ENCODE data around the gene AKR1B1.

The AKR1B1 gene

DNA sequence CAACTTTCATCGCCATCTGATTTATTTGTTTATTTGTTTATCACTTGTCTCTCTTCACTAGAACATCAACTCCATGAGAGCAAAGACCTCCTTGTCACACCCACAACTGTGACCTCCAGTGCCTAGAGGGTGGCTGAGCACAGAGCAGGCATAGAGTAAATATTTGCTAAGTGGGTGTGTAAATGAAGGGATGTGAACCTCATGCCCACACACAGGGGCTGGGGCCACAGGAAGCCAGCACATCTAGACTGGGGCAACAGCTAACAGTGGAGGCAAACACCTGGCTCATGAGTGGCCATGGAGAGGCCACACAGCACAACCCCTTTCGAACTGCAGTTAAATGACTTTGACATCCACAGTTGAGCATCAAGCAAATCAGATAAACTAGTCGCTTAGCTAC, 39.8 kb downstream of the AKR1B1 start:
- no peak for DNase-seq (ENCODE audit: low spot score)

DNA sequence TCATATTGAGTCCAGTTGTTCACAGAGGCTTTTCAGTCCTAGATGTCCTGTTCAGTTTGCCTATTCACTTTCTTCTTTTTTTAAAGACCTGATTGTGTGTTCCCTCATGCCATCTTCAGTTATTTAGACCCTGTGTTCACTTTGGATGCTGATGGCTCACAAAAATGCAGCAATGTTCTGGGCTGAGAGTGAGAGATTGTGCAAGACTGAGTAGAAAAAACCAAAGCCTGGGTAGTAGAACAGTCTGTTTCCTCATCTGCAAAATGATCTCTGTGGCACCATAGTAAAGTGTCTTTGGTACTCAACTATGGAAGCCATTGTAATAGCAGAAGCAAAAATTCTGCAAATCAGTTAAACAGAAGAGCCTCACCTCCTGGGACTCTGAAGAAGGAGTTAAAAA, 43.2 kb downstream of the AKR1B1 start:
- DNase-seq (ENCODE audit: low spot score) = no peak

DNA sequence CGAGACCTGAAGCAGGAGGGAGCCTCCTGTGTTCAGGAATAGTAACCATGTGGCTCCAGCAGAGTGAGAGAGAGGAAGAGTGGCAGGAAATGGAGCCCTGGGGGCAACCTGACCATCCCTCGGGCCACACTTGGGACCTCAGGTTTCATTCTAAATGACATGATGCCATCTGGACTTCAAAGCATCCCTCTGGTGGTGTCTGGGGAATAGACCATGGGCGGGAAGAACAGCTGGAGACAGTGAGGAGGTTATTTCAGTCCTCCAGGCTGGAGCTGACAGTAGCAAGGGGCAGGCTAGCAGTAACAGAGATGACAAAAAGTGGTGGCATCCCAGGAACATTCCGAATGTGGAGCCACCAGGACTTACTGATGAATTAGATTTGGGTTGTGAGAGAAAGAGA, 44.8 kb downstream of the AKR1B1 start:
- no peak for DNase-seq (ENCODE audit: low spot score)

DNA sequence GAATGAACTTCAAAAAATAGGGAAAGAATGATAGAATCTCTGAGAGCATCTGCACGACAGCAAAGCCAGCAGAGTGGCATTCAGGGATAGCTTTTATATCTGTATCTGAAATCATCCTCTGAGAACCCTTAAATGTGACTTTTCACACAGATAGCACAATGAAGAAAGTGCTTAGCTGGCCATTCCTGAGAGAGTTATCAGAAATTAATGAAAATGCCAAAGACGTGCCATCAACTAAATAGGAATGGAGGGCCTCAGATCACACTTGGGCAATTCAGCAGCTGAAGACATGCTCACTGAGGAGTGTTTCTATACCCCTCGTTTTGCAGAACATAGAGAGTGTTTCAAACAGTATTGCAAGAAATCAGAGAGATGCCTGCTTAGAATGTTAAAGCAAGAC, 51.6 kb downstream of the AKR1B1 start:
- DNase-seq (ENCODE audit: low spot score) = no peak

DNA sequence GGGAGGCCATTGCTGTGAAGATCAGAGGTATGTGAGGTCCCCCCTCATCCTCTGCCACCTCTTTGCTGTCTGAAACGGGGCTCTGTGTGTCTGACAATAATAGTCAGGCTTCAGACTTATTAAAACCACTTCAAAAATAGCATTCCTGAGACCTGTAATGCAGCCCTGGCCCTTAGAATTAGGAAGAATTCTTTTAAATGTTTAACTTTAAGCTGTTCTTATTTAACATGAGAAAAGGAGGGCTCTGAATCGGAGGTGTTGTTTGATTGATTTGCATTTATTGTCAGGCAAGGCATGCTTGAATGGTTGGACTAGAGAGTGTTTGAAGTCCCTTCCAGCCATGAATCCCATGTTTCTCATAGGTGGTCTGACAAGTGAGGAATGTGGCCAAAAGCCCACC, 52.5 kb downstream of the AKR1B1 start:
- DNase-seq (ENCODE audit: low spot score) = no peak

DNA sequence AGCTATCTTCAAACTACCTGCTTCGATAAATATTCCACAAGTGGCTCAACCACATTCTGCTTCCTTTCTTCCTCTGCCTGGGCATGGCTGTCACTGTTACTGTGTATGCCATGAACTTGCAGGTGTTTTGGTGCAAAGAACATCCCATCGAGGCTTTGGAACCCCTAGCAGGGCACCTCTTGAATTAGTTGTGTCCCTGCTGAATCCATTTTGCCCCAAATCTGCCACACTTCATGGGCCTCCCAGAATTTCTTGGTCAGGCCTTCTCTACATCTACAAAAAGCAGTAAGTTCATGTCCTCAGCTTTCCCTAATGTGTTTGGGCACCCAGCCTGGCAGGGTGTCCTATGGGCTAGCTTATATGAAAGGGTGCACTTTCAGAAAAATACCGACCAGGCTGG, 53.6 kb downstream of the AKR1B1 start:
- DNase-seq (ENCODE audit: low spot score) = no peak

DNA sequence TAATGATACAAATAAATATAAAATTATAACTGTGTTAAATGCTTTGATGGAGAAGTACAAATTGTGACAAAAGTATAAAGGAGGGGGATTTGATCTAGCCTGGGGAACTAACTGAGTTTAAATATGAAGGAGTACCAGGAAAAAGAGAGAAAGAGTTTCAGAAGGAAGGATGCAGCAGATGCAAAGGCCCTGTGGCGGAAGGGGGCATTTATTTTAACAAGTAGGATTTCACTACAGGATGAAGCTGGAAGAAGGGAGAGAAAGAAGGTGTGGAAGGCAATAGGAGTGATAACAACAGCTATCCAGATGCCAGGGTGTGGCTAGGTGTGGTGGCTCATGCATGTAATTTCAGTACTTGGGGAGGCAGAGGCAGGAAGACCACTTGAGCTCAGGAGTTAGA, 55.8 kb downstream of the AKR1B1 start:
- DNase-seq (ENCODE audit: low spot score) = no peak

DNA sequence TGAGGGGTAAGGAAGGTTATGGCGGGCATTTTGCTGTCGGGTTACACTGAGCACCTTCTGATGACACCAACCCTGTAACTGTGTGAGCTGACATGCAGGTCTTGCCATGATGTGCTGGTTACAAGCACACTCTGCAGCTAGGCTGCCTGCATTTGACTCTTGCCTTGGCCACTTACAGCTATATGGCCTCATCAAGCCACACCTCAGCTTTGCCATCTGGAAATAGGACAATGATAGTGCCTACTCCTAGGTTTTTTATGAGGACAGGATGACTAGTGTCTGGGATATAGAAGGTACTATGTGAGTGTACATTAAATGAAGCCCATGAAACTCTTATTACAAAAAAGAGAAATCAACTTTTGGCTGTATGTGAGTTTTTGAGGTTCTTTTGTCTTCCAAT, 58.0 kb downstream of the AKR1B1 start:
- DNase-seq (ENCODE audit: low spot score) = no peak

DNA sequence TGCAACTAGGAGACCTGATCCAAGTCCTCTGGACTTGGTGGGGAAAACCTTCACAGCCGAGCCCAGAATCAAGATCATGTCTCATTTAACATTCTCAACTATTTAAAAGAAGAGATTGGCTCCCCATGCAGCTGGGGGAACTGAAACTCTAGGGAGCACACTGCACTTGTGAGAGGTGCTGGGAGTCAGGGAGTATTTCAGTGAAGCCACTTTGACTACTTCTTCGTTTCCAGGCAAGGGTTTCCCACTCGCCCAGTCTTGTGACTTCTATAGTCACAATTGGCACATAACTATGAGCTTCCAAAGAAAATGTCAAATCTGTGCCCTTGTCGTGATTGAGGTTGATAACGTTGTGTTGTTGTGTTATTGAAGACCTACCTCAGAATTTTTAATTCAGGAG, 62.9 kb downstream of the AKR1B1 start:
- no peak for DNase-seq (ENCODE audit: low spot score)

DNA sequence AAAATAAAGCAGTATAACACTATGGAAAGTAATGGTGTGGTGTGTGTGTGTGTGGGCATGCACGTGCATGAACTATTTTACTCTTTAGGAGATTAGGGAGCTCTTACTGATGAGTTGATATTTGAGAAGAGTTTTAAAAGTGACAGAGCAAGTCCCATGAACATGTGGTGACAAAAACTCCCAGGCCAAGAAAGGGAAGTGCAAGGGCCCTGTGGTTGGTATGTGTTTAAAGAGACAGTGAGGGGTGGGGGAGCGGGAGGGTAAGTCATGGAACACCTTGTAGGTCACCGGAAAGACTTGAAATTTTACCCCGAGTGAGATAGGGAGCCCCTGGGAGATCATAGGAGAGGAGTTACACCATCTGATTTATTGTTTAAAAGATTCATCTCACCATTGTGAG, 63.3 kb downstream of the AKR1B1 start:
- no peak for DNase-seq (ENCODE audit: low spot score)

DNA sequence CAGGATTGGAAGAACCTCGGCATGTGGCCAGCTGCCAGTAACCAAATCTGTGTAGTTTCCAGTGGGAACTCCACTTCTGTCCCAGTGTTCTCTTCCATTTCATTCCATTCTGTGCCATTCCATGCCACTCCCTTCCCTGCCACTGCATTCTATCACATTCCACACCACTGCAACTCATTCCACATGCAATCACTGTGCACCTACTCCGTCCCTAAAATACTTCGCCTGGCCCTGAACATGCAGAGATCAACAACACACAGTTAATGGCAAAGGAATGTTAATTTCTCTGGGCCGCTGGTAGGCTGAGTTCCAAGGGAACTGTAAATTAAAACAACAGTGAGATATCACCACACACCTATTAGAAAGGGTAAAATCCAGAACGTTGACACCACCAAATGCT, 64.8 kb downstream of the AKR1B1 start:
- no peak for DNase-seq (ENCODE audit: low spot score)
